ENCODE measurements around the gene GXYLT2. TPM values are rescaled to one million over a fixed set of nuclear protein-coding genes. Genes with fewer than 3 reads are reported as not detected.
A peak's percentile ranks its signal among the peaks of the same experiment; 100 is the strongest.

The GXYLT2 gene, protein sequence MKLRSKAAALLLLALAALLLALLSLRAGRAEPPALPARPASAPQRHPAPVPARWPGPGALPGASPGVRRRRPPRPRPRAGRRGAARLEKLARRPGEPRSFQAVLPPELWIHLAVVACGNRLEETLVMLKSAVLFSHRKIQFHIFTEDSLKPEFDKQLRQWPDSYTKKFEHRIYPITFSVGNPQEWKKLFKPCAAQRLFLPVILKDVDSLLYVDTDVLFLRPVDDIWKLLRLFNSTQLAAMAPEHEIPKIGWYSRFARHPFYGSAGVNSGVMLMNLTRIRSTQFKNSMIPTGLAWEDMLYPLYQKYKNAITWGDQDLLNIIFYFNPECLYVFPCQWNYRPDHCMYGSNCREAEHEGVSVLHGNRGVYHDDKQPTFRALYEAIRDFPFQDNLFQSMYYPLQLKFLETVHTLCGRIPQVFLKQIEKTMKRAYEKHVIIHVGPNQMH
- not detected in 2 replicates for total RNA-seq
- 1.3 TPM for total RNA-seq (2013)
- polyA plus RNA-seq, result not detected in 2 replicates
- not detected in 2 replicates for polyA minus RNA-seq

- DNase-seq (peak; percentile 34), ATAC-seq (ENCODE audit: low read depth) (peak; percentile 56)
- Mint-ChIP-seq H3K27ac (no peak within 1 kb of the TSS), H3K4me3 (peak within 1 kb of the TSS; percentile 68), H3K9me3 (ENCODE audit: insufficient read depth) (peaks cover 4% of the 10 kb centered on the region), H3K27me3 (peaks cover 72% of the 10 kb centered on the region), H3K4me1 (peaks cover 8% of the 10 kb centered on the region)
- Histone ChIP-seq H3K9ac (ENCODE audit: low read length) (no peak within 1 kb of the TSS), H3K36me3 (replicated peaks in 1 of 2; ENCODE audit: control extremely low read depth in 1 of 2, control insufficient read depth in 1 of 2, extremely low read depth in 1 of 2, insufficient read depth in 2 of 2, low read length in 1 of 2) (no peaks in the 10 kb centered on the region), H3K27me3 (replicated peaks in 1 of 4; ENCODE audit: control extremely low read depth in 1 of 4, control insufficient read depth in 3 of 4, insufficient read depth in 4 of 4, low read length in 3 of 4) (peaks cover 0 to 51% (median 35%) of the 10 kb centered on the region in 4 experiments), H2AFZ (ENCODE audit: insufficient read depth, low read depth, low read length, poor library complexity, severe bottlenecking) (peak within 1 kb of the TSS; percentile 47), H3K4me2 (replicated peaks; ENCODE audit: low read depth, low read length, poor library complexity, severe bottlenecking) (peak within 1 kb of the TSS; percentile 68), H3K4me1 (ENCODE audit: control insufficient read depth in 2 of 2, insufficient read depth in 2 of 2, low read length in 2 of 2) (peaks cover 9 to 10% of the 10 kb centered on the region in 2 donors), H3K9me3 (ENCODE audit: control extremely low read depth in 1 of 3, control insufficient read depth in 2 of 3, insufficient read depth in 1 of 3, low read length in 2 of 3) (no peaks in the 10 kb centered on the region), H3K27ac (ENCODE audit: low read length in 2 of 2) (no peak within 1 kb of the TSS), H3K79me2 (ENCODE audit: control insufficient read depth, insufficient read depth, low read length) (no peaks in the 10 kb centered on the region), H4K20me1 (ENCODE audit: control insufficient read depth, insufficient read depth, low read length, poor library complexity, severe bottlenecking) (no peaks in the 10 kb centered on the region), H3K4me3 (ENCODE audit: control extremely low read depth in 1 of 5, extremely low read depth in 1 of 5, insufficient read depth in 1 of 5, low read depth in 2 of 5, low read length in 4 of 5) (peak within 1 kb of the TSS in 3 of 5 experiments; percentile 1 to 35 (median 23))
- intact Hi-C loops (cut with micrococcal nuclease), result no loop called here
- ChIA-PET POLR2A (no interaction called here), CTCF (interaction anchor here (0.9 kb wide), 1 partner anchor 9 kb away, joined by 3 read pairs; no protein-coding TSS in a partner anchor)
- TF ChIP-seq EZH2 (IDR thresholded peaks at IDR 0.05; ENCODE audit: borderline replicate concordance, insufficient read depth, low read depth, low read length, poor library complexity, severe bottlenecking), result no peak
- TF ChIP-seq, protein P1, sequence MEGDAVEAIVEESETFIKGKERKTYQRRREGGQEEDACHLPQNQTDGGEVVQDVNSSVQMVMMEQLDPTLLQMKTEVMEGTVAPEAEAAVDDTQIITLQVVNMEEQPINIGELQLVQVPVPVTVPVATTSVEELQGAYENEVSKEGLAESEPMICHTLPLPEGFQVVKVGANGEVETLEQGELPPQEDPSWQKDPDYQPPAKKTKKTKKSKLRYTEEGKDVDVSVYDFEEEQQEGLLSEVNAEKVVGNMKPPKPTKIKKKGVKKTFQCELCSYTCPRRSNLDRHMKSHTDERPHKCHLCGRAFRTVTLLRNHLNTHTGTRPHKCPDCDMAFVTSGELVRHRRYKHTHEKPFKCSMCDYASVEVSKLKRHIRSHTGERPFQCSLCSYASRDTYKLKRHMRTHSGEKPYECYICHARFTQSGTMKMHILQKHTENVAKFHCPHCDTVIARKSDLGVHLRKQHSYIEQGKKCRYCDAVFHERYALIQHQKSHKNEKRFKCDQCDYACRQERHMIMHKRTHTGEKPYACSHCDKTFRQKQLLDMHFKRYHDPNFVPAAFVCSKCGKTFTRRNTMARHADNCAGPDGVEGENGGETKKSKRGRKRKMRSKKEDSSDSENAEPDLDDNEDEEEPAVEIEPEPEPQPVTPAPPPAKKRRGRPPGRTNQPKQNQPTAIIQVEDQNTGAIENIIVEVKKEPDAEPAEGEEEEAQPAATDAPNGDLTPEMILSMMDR (IDR thresholded peaks at IDR 0.05), result no peak
- under 1% methylated on average over 96 of the region's 96 CpGs for WGBS (ENCODE audit: insufficient coverage)
Measured at GRCh38 chr3:72887705-72888545, at the start of gene GXYLT2. Gene GXYLT2 (plus strand): TSS chr3:72888046. CDS start chr3:72888234, 188 bp downstream.

Measured in B cell (primary cell).